SK-N-SH (cell line): ENCODE results near the gene TM9SF2. TPM values are rescaled to one million over a fixed set of nuclear protein-coding genes. Genes with fewer than 3 reads are reported as not detected.

Source experiments
- CTCF ChIA-PET: fragments of 300-600, 350-600 bp; formaldehyde crosslinking; extraction: SDS; loops from one replicate; lab custom pipeline; 2021; lab: Yijun Ruan, JAX
- POLR2A ChIA-PET: fragments of 350-600 bp; sonication (Branson Sonifier 250); formaldehyde crosslinking; extraction: SDS; loops from one replicate; lab custom pipeline; 2020; ENCODE audit warnings: antibody characterized with exemption, inconsistent platforms; lab: Yijun Ruan, JAX
- DNase-seq: peaks from one replicate; pipeline ENCODE4 v3.0.0; 2012
- H2AFZ ChIP-seq: fragments of 200-600 bp; sonication (generic); 2 replicates; pipeline ENCODE4 v1.8.1; 2016; ENCODE audit warnings: antibody characterized with exemption, mild to moderate bottlenecking, low read depth
- H3F3A ChIP-seq: fragments of 200-600 bp; sonication (generic); replicated peaks from 2 replicates; pipeline ENCODE3; 2016; ENCODE audit warnings: antibody characterized with exemption, mild to moderate bottlenecking; ENCODE audit not compliant: insufficient read depth
- H3K27ac ChIP-seq, 2 experiments: fragments of 200-500 bp in 1 of 2; fragments of 200-600 bp in 1 of 2; sonication (Bioruptor generic) in 1 of 2; sonication (generic), shearing (Covaris generic) in 1 of 2; 2 replicates each; pipeline versions ENCODE4 v1.5.1 to v1.6.1; 2014 to 2016; ENCODE audit warnings: low read depth in 2 of 2, inconsistent platforms in 1 of 2, low read length in 1 of 2, mild to moderate bottlenecking in 1 of 2, mixed read lengths in 1 of 2
- H3K27me3 ChIP-seq: fragments of 200-600 bp; sonication (generic), shearing (Covaris generic); 2 replicates; pipeline ENCODE4 v1.6.1; 2016; ENCODE audit warnings: mixed run types; ENCODE audit not compliant: insufficient read depth
- H3K36me3 ChIP-seq, 2 experiments: fragments of 200-500 bp in 1 of 2; fragments of 200-600 bp in 1 of 2; sonication (Bioruptor generic) in 1 of 2; sonication (generic) in 1 of 2; replicated peaks in 1 of 2; 2 replicates each; pipeline versions ENCODE3 to v1.5.1; 2014 to 2016; ENCODE audit warnings: low read length in 1 of 2, mild to moderate bottlenecking in 1 of 2; ENCODE audit not compliant: insufficient read depth in 2 of 2, control insufficient read depth in 1 of 2
- H3K4me1 ChIP-seq, 2 experiments: fragments of 200-500 bp in 1 of 2; fragments of 200-600 bp in 1 of 2; sonication (Bioruptor generic) in 1 of 2; sonication (generic), shearing (Covaris generic) in 1 of 2; 2 replicates each; pipeline versions ENCODE4 v1.5.1 to v1.6.1; 2014 to 2016; ENCODE audit warnings: low read depth in 1 of 2, low read length in 1 of 2, mixed run types in 1 of 2; ENCODE audit not compliant: insufficient read depth in 2 of 2, control insufficient read depth in 1 of 2
- H3K4me2 ChIP-seq: fragments of 200-600 bp; sonication (generic), shearing (Covaris generic); 2 replicates; pipeline ENCODE4 v1.6.1; 2017; ENCODE audit warnings: mixed run types
- H3K4me3 ChIP-seq, 2 experiments: fragments of 200-500 bp in 1 of 2; fragments of 200-600 bp in 1 of 2; sonication (Bioruptor generic) in 1 of 2; sonication (generic), shearing (Covaris generic) in 1 of 2; 2 replicates each; pipeline versions ENCODE4 v1.5.1 to v1.8.1; 2014 to 2016; ENCODE audit warnings: low read depth in 2 of 2, inconsistent platforms in 1 of 2, low read length in 1 of 2, mild to moderate bottlenecking in 1 of 2, mixed read lengths in 1 of 2, moderate library complexity in 1 of 2
- H3K79me2 ChIP-seq: fragments of 200-600 bp; sonication (generic); 2 replicates; pipeline ENCODE4 v1.8.1; 2017; ENCODE audit warnings: mild to moderate bottlenecking; ENCODE audit not compliant: insufficient read depth
- H3K9ac ChIP-seq: fragments of 200-600 bp; sonication (generic); 2 replicates; pipeline ENCODE4 v1.6.1; 2017; ENCODE audit warnings: mixed run types
- H3K9me2 ChIP-seq: fragments of 200-600 bp; sonication (generic); 2 replicates; pipeline ENCODE4 v1.6.1; 2017; ENCODE audit warnings: mixed run types
- H3K9me3 ChIP-seq: fragments of 200-600 bp; sonication (generic); 2 replicates; pipeline ENCODE4 v1.6.1; 2017; ENCODE audit warnings: mixed run types, mild to moderate bottlenecking, moderate library complexity
- H4K20me1 ChIP-seq: fragments of 200-600 bp; sonication (generic); 2 replicates; pipeline ENCODE4 v1.6.1; 2017; ENCODE audit warnings: mild to moderate bottlenecking, mixed run types; ENCODE audit not compliant: insufficient read depth
- CHD2 ChIP-seq: fragments of 150-350 bp; IDR thresholded peaks from 2 replicates; pipeline ENCODE4 v1.6.1; 2018; ENCODE audit warnings: low read length; ENCODE audit not compliant: partially characterized antibody
- CTCF ChIP-seq: fragments of 200-600 bp; sonication (generic); IDR thresholded peaks from 2 replicates; pipeline ENCODE4 v1.6.1; 2017; ENCODE audit warnings: antibody characterized with exemption, mild to moderate bottlenecking, moderate library complexity
- ELF1 ChIP-seq: IDR thresholded peaks from 2 replicates; pipeline ENCODE4 v1.4.0; 2012
- EP300 ChIP-seq, 2 experiments: IDR thresholded peaks; 2 replicates each; pipeline versions ENCODE4 v1.4.0 to v1.6.1; 2012; ENCODE audit warnings: borderline replicate concordance in 1 of 2, low read depth in 1 of 2, low read length in 1 of 2
- EZH2phosphoT487 ChIP-seq: fragments of 200-600 bp; sonication (generic); IDR thresholded peaks from 2 replicates; pipeline ENCODE4 v1.6.1; 2017; ENCODE audit warnings: low read depth, mixed run types, mild to moderate bottlenecking, antibody characterized with exemption, moderate library complexity, borderline replicate concordance
- FOSL2 ChIP-seq: IDR thresholded peaks from 2 replicates; pipeline ENCODE4 v1.4.0; 2012; ENCODE audit warnings: low read depth, mild to moderate bottlenecking, moderate library complexity, borderline replicate concordance
- FOXJ3 ChIP-seq: sonication (generic); formaldehyde crosslinking; IDR thresholded peaks from 2 replicates; pipeline ENCODE4 v1.5.1; 2020; ENCODE audit warnings: mild to moderate bottlenecking, missing genetic modification reagents
- GABPA ChIP-seq: IDR thresholded peaks from 2 replicates; pipeline ENCODE4 v1.4.0; 2012; ENCODE audit warnings: low read depth, mild to moderate bottlenecking
- GATA2 ChIP-seq: sonication (generic); formaldehyde crosslinking; IDR thresholded peaks from 2 replicates; pipeline ENCODE4 v1.5.0; 2020; ENCODE audit warnings: mild to moderate bottlenecking, missing genetic modification reagents
- JUND ChIP-seq: IDR thresholded peaks from 2 replicates; pipeline ENCODE4 v1.4.0; 2012
- MAX ChIP-seq: IDR thresholded peaks from 2 replicates; pipeline ENCODE4 v1.4.0; 2012; ENCODE audit warnings: low read depth
- MEF2A ChIP-seq: IDR thresholded peaks from 2 replicates; pipeline ENCODE4 v1.4.0; 2012; ENCODE audit warnings: low read depth, borderline replicate concordance
- MXI1 ChIP-seq: IDR thresholded peaks from 2 replicates; pipeline ENCODE4 v1.6.1; 2012; ENCODE audit warnings: mild to moderate bottlenecking, low read depth, low read length, improper control_type of control experiment
- NFIC ChIP-seq: IDR thresholded peaks from 2 replicates; pipeline ENCODE4 v1.4.0; 2012; ENCODE audit warnings: borderline replicate concordance
- NRF1 ChIP-seq: IDR thresholded peaks from 2 replicates; pipeline ENCODE4 v1.6.1; 2012; ENCODE audit warnings: low read depth, mild to moderate bottlenecking, low read length
- PBX3 ChIP-seq: IDR thresholded peaks from 2 replicates; pipeline ENCODE4; 2012
- POLR2AphosphoS5 ChIP-seq: IDR thresholded peaks from 2 replicates; pipeline ENCODE4 v1.6.1; 2012; ENCODE audit warnings: low read depth, low read length
- RCOR1 ChIP-seq: fragments of 150-350 bp; IDR thresholded peaks from 2 replicates; pipeline ENCODE4 v1.6.1; 2017; ENCODE audit warnings: antibody characterized with exemption, low read length
- RFX5 ChIP-seq: IDR thresholded peaks from 2 replicates; pipeline ENCODE4 v1.6.1; 2012; ENCODE audit warnings: mild to moderate bottlenecking, improper control_type of control experiment, low read length
- RXRA ChIP-seq: IDR thresholded peaks from 2 replicates; pipeline ENCODE4 v1.4.0; 2012; ENCODE audit warnings: low read depth, mild to moderate bottlenecking, borderline replicate concordance
- SIN3A ChIP-seq: IDR thresholded peaks from 2 replicates; pipeline ENCODE4 v1.6.1; 2012; ENCODE audit warnings: low read depth, mild to moderate bottlenecking, low read length, moderate library complexity, borderline replicate concordance
- SMC3 ChIP-seq: IDR thresholded peaks from 2 replicates; pipeline ENCODE4 v1.6.1; 2012; ENCODE audit warnings: low read depth, low read length, improper control_type of control experiment
- TAF1 ChIP-seq: IDR thresholded peaks from 2 replicates; pipeline ENCODE4 v1.6.1; 2012; ENCODE audit warnings: low read depth, mild to moderate bottlenecking, low read length, moderate library complexity, borderline replicate concordance
- TCF12 ChIP-seq: IDR thresholded peaks from 2 replicates; pipeline ENCODE4 v1.4.0; 2012
- TEAD4 ChIP-seq: IDR thresholded peaks from 2 replicates; pipeline ENCODE4 v1.4.0; 2012; ENCODE audit warnings: mild to moderate bottlenecking, borderline replicate concordance; ENCODE audit not compliant: insufficient read depth
- USF1 ChIP-seq: IDR thresholded peaks from 2 replicates; pipeline ENCODE4 v1.4.0; 2012; ENCODE audit warnings: low read depth, borderline replicate concordance
- USF2 ChIP-seq: fragments of 150-350 bp; IDR thresholded peaks from 2 replicates; pipeline ENCODE4 v1.6.1; 2017; ENCODE audit warnings: antibody characterized with exemption, low read length, low read depth, borderline replicate concordance
- YY1 ChIP-seq: IDR thresholded peaks from 2 replicates; pipeline ENCODE4 v1.4.0; 2012; ENCODE audit warnings: low read depth, mild to moderate bottlenecking
- WGBS: methylation state at CpG from one replicate; pipeline ENCODE4 v1.1.6; 2017; ENCODE audit warnings: low lambda C conversion rate; 5-methylcytosine and 5-hydroxymethylcytosine counted together
- polyA plus RNA-seq, 3 experiments: library from polyadenylated mRNA; depleted of rRNA; stranded (reverse); fragments of >200 nt; gene quantifications; 2 replicates each; pipeline ENCODE4 v1.2.3, GENCODE V29; 2012

The TM9SF2 gene
- 49.8 and 69.8 TPM in 2 replicates for polyA plus RNA-seq (2012; rRNA removed)
- 72.1 and 72.2 TPM in 2 replicates for polyA plus RNA-seq (2012; cell fraction: cytosol; rRNA removed)
- 17.5 and 47.6 TPM in 2 replicates for polyA plus RNA-seq (2012; cell fraction: nucleus; rRNA removed)

GRCh38 chr13:99501184-99501847 is at the start of gene TM9SF2:
TSS of gene TM9SF2 (plus strand) at chr13:99501472. CDS start at chr13:99501607, 135 bp downstream.
- CTCF ChIA-PET: interaction anchor here (0.9 to 2.3 kb wide), 6 partner anchors 14 to 325 kb away, joined by 3 to 5 read pairs (median 3); no protein-coding TSS in a partner anchor
- POLR2A ChIA-PET: interaction anchor here (0.7 to 1.6 kb wide), 3 partner anchors 35 to 301 kb away, joined by 3 to 4 read pairs (median 3); partner anchors contain the start of gene UBAC2
- peaks cover 51% of the 10 kb centered on the region for H3K79me2 ChIP-seq

More at GRCh38 chr13:99501184-99501847, at the start of gene TM9SF2:
- Histone ChIP-seq H3K4me1 (peaks cover 5 to 26% of the 10 kb centered on the region in 2 experiments; a peak in 3 of 4 replicates), H3K4me3 (peak within 1 kb of the TSS; percentile 91 to 98), H2AFZ (peak within 1 kb of the TSS; percentile 96), H3F3A (peaks cover 15% of the 10 kb centered on the region), H3K9me2 (no peaks in the 10 kb centered on the region), H3K9me3 (no peaks in the 10 kb centered on the region), H3K36me3 (no peaks in the 10 kb centered on the region), H3K27me3 (no peaks in the 10 kb centered on the region), H3K9ac (peak within 1 kb of the TSS; percentile 91), H3K27ac (peak within 1 kb of the TSS; percentile 84 to 85), H4K20me1 (peaks cover 33% of the 10 kb centered on the region), H3K4me2 (peak within 1 kb of the TSS; percentile 96)
- DNase-seq: peak; percentile 95
- TF ChIP-seq USF1: no peak
- TF ChIP-seq TEAD4: 0 out of 2 replicates have a peak, but pooled peaks have one; percentile 26
- TF ChIP-seq YY1: no peak
- 0 out of 2 replicates have a peak, but pooled peaks have one; percentile 4 for TF ChIP-seq TCF12
- TF ChIP-seq MEF2A: no peak
- no peak for TF ChIP-seq FOSL2
- TF ChIP-seq RCOR1: no peak; the same call in 1 of the 2 replicates
- TF ChIP-seq NFIC: no peak
- peak; percentile 45; the same call in 1 of the 2 replicates for TF ChIP-seq POLR2AphosphoS5
- peak; percentile 67 for TF ChIP-seq CHD2
- TF ChIP-seq NRF1: peak; percentile 95
- no peak for TF ChIP-seq RXRA
- peak; percentile 79 for TF ChIP-seq GABPA
- peak; percentile 71 for TF ChIP-seq TAF1
- TF ChIP-seq SIN3A: 0 out of 2 replicates have a peak, but pooled peaks have one; percentile 14
- no peak for TF ChIP-seq PBX3
- TF ChIP-seq ELF1: peak; percentile 87
- no peak for TF ChIP-seq FOXJ3 (CRISPR knock-in tag)
- no peak for TF ChIP-seq CTCF
- no peak for TF ChIP-seq EZH2phosphoT487
- no peak for TF ChIP-seq GATA2 (CRISPR knock-in tag)
- peak; percentile 81 for TF ChIP-seq RFX5
- peak; percentile 60 for TF ChIP-seq MAX
- TF ChIP-seq EP300 (IDR thresholded peaks at IDR 0.05; ENCODE audit: borderline replicate concordance in 1 of 2, low read depth in 1 of 2, low read length in 1 of 2): 0 out of 4 replicates have a peak, but pooled peaks have one; percentile 7 to 23
- no peak for TF ChIP-seq USF2
- no peak for TF ChIP-seq SMC3
- peak; percentile 14; the same call in 1 of the 2 replicates for TF ChIP-seq JUND
- TF ChIP-seq MXI1: peak; percentile 92; the same call in 1 of the 2 replicates
- WGBS: under 1% methylated on average over 35 of the region's 55 CpGs
